GM13977 (cell line): ENCODE data around the gene MOBP.
"Not testable (repeated sequence)": the region's sequence is repeated elsewhere in the genome, so short reads cannot be mapped to it uniquely, and the experiment has no call there.

Experiments
- DNase-seq: peaks from one replicate; pipeline ENCODE4 v3.0.0; 2012; ENCODE audit warnings: low spot score
- in situ Hi-C: fragments of 300-500 bp; cut with MboI; formaldehyde crosslinking; loops from one replicate; pipeline ENCODE4 v1.12.0; 2022; ENCODE audit warnings: low sequenced_read_pairs, low pct_unique_long_range_greater_than_20kb, mixed read lengths, inconsistent platforms; ENCODE audit not compliant: unreplicated experiment
- TF ChIP-seq, protein P1 (sequence below): IDR thresholded peaks from 2 replicates; pipeline ENCODE4 v1.5.1; 2012; ENCODE audit warnings: mild to moderate bottlenecking, control low read depth; ENCODE audit not compliant: insufficient read depth; ENCODE audit errors: extremely low read depth, missing control alignments

MOBP gene

DNA sequence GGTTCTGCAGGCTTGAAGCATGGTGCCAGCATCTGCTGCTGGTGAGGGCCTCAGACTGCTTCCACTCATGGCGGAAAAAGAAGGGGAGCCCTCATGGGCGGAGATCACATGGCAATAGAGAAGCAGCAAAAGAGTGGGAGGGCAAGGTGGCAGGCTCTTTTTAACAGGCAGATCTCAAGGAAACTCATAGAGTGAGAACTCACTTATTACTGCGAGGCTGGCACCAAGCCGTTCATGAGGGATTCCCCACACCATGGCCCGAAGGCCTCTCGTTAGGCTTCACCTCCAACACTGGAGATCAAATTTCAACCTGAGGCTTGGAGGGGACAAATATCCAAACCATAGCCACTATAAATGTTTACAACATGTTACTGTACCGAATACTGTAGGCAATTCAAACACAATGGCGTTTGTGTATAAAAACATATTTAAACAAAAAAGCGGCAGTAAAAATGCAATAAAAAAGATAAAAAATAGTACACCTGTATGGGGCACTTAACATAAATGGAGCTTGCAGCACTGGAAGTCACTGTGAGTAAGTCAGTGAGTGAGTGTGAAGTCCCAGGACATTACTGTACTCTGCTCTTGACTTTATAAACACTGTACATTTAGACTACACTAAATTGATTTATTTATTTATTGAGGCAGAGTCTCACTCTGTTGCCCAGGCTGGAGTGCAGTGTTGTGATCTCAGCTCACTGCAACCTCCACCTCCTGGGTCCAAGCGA lies 18.8 kb upstream of the MOBP start:
- in situ Hi-C loops = no loop called here
- DNase-seq = no peak
- TF ChIP-seq, protein P1, sequence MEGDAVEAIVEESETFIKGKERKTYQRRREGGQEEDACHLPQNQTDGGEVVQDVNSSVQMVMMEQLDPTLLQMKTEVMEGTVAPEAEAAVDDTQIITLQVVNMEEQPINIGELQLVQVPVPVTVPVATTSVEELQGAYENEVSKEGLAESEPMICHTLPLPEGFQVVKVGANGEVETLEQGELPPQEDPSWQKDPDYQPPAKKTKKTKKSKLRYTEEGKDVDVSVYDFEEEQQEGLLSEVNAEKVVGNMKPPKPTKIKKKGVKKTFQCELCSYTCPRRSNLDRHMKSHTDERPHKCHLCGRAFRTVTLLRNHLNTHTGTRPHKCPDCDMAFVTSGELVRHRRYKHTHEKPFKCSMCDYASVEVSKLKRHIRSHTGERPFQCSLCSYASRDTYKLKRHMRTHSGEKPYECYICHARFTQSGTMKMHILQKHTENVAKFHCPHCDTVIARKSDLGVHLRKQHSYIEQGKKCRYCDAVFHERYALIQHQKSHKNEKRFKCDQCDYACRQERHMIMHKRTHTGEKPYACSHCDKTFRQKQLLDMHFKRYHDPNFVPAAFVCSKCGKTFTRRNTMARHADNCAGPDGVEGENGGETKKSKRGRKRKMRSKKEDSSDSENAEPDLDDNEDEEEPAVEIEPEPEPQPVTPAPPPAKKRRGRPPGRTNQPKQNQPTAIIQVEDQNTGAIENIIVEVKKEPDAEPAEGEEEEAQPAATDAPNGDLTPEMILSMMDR = no peak

DNA sequence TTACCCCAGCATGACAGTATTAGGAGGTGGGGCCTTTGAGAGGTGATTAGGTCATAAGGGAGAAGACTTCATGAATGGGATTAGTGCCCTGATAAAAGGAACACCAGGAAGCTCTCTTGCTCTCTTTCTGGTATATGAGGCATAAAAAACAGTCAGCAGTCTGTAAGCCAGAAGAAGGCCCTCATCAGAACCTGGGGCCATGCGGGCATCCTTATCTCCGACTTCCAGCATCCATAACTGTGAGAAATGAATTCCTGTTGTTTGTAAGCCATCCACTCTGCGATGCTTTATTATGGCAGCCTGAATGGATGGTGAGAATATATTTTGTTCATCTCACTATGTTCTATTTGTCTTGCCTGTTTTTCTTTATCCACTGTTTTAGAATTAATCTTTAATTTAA lies 17.7 kb upstream of the MOBP start:
- TF ChIP-seq, protein P1 = no peak
- in situ Hi-C loops = no loop called here
- no peak for DNase-seq

DNA sequence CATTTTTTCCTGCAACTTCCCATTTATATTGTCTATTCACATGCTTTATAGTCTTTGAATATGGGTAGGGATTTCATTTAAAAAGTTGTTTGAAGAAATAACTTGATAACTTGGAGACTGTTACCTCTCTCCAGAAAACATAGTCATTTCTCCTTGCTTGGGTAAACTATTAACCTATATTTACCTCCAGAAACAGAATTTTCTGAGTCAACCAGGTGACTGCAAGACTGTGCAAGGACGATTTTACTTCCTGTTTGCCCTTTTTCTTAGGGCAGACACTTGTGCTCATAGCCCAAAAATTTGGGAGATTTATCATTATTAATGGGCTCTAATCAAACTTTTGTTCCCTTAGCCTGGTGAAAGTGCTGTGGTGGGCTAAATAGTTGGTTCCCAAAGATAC lies 14.3 kb upstream of the MOBP start:
- DNase-seq = no peak
- TF ChIP-seq, protein P1 = no peak
- in situ Hi-C loops = no loop called here

DNA sequence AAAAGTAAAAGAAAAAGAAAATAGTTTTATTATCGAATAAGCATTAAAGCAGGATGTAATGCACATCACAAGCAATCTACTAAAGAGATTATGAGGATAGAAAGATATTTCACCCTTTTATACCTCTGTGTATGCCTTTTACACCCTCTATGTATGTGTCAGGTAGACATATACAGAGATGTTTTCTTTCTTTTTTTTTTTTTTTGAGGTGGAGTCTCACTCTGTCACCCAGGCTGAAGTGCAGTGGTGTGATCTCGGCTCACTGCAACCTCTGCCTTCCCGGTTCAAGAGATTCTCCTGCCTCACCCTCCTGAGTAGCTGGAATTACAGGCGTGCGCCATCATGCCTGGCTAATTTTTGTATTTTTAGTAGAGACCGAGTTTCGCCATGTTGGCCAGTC lies 13.6 kb upstream of the MOBP start:
- in situ Hi-C loops = not testable (repeated sequence)

DNA sequence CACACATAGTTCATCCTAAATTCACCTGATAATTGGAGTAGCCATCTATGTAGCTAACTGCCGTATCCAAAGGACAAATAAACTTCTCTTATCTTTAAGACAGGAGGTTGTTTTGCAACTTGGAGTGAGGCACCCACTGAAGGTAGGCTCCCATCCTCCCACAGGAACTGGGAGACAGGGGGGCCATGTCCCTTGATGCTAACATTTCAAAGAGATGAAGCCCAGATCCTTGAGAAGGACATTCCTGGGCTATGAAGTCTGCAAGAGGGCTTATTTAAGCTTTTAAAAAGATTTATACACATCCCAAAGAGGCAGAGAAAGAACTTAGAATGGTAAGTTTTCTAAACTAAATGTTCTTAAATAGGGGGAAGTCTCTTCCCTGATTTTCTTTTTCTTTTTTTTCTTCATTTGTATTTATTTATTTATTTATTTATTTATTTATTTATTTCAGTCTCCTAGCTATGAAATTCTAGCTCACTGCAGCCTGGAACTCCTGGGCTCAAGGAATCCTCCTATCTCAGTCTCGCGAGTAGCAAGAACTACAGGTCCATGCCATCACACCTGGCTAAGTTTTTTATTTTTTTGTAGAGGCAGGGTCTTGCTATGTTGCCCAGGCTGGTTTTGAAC lies 12.8 kb upstream of the MOBP start:
- TF ChIP-seq, protein P1 = no peak
- DNase-seq = no peak
- in situ Hi-C loops = no loop called here

More for the DNA sequence above, 13.6 kb upstream of the MOBP start:
- not testable (repeated sequence) for DNase-seq

DNA sequence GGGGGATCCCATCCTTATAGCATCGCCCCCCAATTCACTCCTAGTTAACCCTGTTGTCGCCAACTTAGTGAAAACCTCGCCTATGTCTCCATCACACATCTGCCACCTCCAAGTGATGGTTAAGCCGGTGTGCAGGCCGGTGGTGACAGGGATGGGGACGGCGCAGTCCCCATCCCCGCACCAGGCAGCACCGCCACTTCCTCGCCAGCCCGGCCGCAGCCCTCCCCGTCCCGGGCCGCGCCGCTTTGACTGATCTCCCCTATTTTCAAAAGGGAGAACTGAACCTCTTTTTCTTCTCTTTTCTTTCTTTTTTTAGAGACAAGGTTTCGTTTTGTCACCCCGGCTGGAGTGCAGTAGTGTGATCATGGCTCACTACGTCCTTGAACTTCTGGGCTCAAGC lies 11.3 kb upstream of the MOBP start:
- DNase-seq = no peak
- TF ChIP-seq, protein P1 = no peak
- in situ Hi-C loops = no loop called here

DNA sequence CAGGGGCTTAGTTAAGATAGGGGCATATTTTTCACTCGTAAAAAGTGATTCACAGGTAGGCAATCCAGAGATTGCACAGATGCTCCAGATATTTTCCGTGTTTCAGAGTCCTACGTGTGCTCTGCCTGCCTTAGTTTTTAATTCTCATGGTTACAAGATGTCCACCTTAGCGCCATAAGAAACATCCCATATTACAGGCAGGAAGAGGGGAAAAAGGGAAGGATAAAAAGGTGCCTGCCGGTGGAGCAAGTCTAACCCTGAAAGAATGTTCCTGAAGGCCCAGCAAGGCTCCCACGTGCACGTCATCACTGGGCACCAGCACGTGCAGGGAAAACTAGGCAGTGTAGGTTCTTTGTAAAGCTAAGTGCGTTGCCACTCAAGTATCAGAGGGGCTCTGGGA lies 10.1 kb upstream of the MOBP start:
- TF ChIP-seq, protein P1 = no peak
- DNase-seq = no peak
- in situ Hi-C loops = no loop called here

DNA sequence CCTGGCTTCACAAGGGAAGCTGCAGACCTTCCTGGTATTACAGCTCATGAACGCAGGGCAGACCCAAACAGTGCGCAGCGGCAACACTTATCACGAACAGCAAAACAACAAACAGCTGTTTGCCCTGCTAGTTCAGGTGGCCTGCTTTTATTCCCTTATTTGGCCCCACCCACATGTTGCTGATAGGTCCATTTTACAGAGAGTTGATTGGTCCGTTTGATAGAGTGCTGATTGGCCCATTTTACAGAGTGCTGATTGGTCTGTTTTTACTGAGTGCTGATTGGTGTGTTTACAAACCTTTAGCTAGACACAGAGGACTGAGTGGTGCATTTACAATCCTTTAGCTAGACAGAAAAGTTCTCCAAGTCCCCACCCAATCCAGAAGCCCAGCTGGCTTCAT lies 8.9 kb upstream of the MOBP start:
- DNase-seq, in situ Hi-C loops: not testable (repeated sequence)
